OCI-M2 (cell line): ENCODE data around the gene PSMC3IP.
A peak's percentile ranks its signal among the peaks of the same experiment; 100 is the strongest.
"Not testable (repeated sequence)": the region's sequence is repeated elsewhere in the genome, so short reads cannot be mapped to it uniquely, and the experiment has no call there.

Experiments
- DNase-seq: peaks from one replicate; lab custom pipeline; 2025; ENCODE audit not compliant: unreplicated experiment; lab: John Stamatoyannopoulos, UW

Gene PSMC3IP

GRCh38 chr17:42562388-42563142 lies 15.0 kb downstream of the PSMC3IP start:
- DNase-seq = no peak

- DNase-seq = peak; percentile 79
These were observed 15.6 kb downstream of the PSMC3IP start, which contains the start of gene COASY for GRCh38 chr17:42561897-42562387. TSS of gene COASY (plus strand) at chr17:42562148. CDS start at chr17:42562623, 475 bp downstream.

- DNase-seq = no peak
These were observed 17.3 kb downstream of the PSMC3IP start for GRCh38 chr17:42560246-42560645.

GRCh38 chr17:42559075-42559474 lies 18.5 kb downstream of the PSMC3IP start:
- no peak for DNase-seq

- not testable (repeated sequence) for DNase-seq
These were observed 21.4 kb downstream of the PSMC3IP start for GRCh38 chr17:42555961-42556617.

GRCh38 chr17:42555122-42555622 lies 22.4 kb downstream of the PSMC3IP start:
- DNase-seq = no peak

GRCh38 chr17:42554250-42555121 lies 23.0 kb downstream of the PSMC3IP start:
- no peak for DNase-seq

- no peak for DNase-seq
These were observed 23.7 kb downstream of the PSMC3IP start for GRCh38 chr17:42553866-42554249.

- DNase-seq = no peak
These were observed 24.2 kb downstream of the PSMC3IP start for GRCh38 chr17:42553161-42553818.

- not testable (repeated sequence) for DNase-seq
These were observed 24.8 kb downstream of the PSMC3IP start, which contains the start of gene HSD17B1 for GRCh38 chr17:42552736-42553135. TSS of gene HSD17B1 (plus strand) at chr17:42552923. CDS start at chr17:42552934, 11 bp downstream.

GRCh38 chr17:42548993-42549755 lies 28.4 kb downstream of the PSMC3IP start:
- DNase-seq = no peak

- DNase-seq = no peak
These were observed 29.3 kb downstream of the PSMC3IP start for GRCh38 chr17:42548070-42548837.

GRCh38 chr17:42547698-42548069 lies 29.8 kb downstream of the PSMC3IP start:
- DNase-seq = no peak

- no peak for DNase-seq
These were observed 30.5 kb downstream of the PSMC3IP start for GRCh38 chr17:42547001-42547461.

GRCh38 chr17:42545755-42546505 lies 31.6 kb downstream of the PSMC3IP start:
- not testable (repeated sequence) for DNase-seq

- DNase-seq = no peak
These were observed 32.6 kb downstream of the PSMC3IP start for GRCh38 chr17:42544874-42545283.

- no peak for DNase-seq
These were observed 34.1 kb downstream of the PSMC3IP start for GRCh38 chr17:42543190-42544079.
